ENCODE measurements around the gene HSD11B1. TPM values are rescaled to one million over a fixed set of nuclear protein-coding genes. Genes with fewer than 3 reads are reported as not detected.
A peak's percentile ranks its signal among the peaks of the same experiment; 100 is the strongest.

Gene HSD11B1
- not detected for total RNA-seq (ENCODE audit: unreplicated experiment)
- long read RNA-seq: 0 reads

DNA sequence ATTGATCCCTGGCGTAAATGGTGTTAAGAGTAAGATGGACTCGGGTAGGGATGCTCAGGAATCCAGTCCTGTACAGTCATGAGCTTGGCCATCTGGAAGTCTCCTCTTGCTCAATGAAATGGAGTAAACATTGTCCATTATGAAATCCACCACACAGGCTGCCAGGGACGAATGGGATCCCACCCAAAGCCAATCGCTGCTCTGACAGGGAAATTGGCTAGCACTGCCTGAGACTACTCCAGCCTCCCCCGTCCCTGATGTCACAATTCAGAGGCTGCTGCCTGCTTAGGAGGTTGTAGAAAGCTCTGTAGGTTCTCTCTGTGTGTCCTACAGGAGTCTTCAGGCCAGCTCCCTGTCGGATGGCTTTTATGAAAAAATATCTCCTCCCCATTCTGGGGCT is at the start of gene HSD11B1:
Gene HSD11B1 (plus strand): TSS at position 263 of the 400 bp plus-strand sequence. CDS start 97 bp downstream, at position 360.
- no peaks in the 10 kb centered on the region for H3K4me1 Mint-ChIP-seq (ENCODE audit: low read depth, unreplicated experiment)
- no peaks in the 10 kb centered on the region for H3K9me3 Mint-ChIP-seq (ENCODE audit: unreplicated experiment)
- H3K27me3 Mint-ChIP-seq (ENCODE audit: unreplicated experiment): no peaks in the 10 kb centered on the region
- TF ChIP-seq, protein P1, sequence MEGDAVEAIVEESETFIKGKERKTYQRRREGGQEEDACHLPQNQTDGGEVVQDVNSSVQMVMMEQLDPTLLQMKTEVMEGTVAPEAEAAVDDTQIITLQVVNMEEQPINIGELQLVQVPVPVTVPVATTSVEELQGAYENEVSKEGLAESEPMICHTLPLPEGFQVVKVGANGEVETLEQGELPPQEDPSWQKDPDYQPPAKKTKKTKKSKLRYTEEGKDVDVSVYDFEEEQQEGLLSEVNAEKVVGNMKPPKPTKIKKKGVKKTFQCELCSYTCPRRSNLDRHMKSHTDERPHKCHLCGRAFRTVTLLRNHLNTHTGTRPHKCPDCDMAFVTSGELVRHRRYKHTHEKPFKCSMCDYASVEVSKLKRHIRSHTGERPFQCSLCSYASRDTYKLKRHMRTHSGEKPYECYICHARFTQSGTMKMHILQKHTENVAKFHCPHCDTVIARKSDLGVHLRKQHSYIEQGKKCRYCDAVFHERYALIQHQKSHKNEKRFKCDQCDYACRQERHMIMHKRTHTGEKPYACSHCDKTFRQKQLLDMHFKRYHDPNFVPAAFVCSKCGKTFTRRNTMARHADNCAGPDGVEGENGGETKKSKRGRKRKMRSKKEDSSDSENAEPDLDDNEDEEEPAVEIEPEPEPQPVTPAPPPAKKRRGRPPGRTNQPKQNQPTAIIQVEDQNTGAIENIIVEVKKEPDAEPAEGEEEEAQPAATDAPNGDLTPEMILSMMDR (IDR thresholded peaks at IDR 0.05; ENCODE audit: partially characterized antibody, unreplicated experiment): no peak
- no peak for DNase-seq
- H3K27ac Mint-ChIP-seq (ENCODE audit: unreplicated experiment): no peak within 1 kb of the TSS
- no peaks in the 10 kb centered on the region for H3K36me3 Mint-ChIP-seq (ENCODE audit: unreplicated experiment)
- no peak within 1 kb of the TSS for H3K4me3 Mint-ChIP-seq (ENCODE audit: unreplicated experiment)

DNA sequence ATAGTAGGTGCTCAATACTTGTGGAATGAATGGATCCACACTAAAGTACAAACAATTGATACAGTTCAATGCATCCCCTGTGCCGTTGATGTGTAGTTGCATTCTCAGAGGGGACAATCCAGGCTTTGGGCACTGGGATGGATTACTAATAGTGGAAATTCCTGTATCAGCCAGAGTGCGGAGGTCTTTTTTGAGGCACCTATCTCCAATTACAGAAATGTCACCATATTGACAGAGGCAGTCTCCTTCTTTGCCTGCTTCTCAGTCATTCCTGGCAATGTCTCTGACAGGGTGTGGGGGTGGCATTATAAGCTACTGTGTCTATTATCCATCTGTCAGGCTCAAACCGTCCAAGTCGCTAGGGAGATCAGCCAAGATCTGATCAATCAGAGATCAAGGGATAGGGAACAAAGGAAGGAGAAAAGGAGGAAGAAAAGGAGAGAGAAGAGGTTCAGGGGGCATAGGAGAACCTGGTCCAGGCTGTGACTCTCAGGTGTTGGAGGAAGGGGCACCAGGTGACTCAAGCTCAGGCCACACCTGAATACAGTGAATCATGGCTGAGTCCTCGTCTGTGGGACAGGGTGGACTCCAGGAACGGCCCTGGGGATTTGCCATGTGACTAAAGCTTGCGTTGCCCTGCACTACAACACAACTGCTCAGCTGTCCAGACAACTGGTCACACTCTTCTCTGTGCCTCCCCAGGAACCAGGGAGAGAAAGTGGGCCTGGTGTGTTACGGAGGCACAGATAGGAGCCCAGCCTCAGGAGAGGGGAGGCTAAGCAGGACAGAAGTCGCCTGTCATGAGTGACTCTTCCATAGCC is 49.0 kb upstream of the HSD11B1 start:
- Mint-ChIP-seq H3K27ac (ENCODE audit: unreplicated experiment) (no peak overlapping the region), H3K4me1 (ENCODE audit: low read depth, unreplicated experiment) (peaks cover 24% of the 10 kb centered on the region), H3K36me3 (ENCODE audit: unreplicated experiment) (no peaks in the 10 kb centered on the region), H3K27me3 (ENCODE audit: unreplicated experiment) (peaks cover 5% of the 10 kb centered on the region), H3K9me3 (ENCODE audit: unreplicated experiment) (peaks cover 3% of the 10 kb centered on the region), H3K4me3 (ENCODE audit: unreplicated experiment) (no peak overlapping the region)
- TF ChIP-seq, protein P1 (IDR thresholded peaks at IDR 0.05; ENCODE audit: partially characterized antibody, unreplicated experiment): no peak
- DNase-seq: no peak

DNA sequence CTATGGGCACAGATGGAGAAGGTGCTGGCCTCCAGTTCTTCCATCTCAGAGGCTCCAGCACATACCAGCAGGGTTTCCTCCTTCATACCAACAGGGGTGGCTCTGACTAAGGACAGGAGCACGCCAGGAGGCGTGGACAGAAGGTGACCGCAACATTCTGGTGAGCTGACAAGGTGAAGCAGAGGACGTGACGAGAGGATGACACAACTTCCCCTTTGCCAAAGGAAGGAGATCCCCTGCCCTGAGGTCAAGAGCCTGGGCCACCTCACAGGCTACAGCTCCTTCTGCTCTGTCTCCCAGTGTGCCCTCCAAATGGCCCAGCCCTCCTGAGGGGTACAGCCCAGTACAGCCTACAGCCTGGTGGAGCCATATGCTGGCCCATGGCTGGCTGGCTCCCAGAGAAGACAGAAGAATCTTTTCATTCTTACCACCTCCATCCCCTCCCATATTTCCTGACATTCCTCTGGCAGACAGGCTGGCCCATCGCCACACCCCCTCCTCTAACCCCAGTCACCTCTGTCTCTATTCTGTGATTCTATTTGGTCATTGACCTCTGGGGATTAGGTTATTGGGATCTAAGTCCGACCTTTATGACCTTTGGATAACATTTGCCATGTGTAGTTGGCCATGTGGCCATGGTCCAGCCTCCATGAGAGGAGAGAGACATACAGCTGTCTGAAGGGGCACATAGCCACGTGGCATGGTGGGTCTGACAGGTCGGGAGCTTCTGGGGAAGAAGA is 47.3 kb upstream of the HSD11B1 start:
- H3K9me3 Mint-ChIP-seq (ENCODE audit: unreplicated experiment): peaks cover 3% of the 10 kb centered on the region
- H3K36me3 Mint-ChIP-seq (ENCODE audit: unreplicated experiment): no peaks in the 10 kb centered on the region
- H3K4me3 Mint-ChIP-seq (ENCODE audit: unreplicated experiment): no peak overlapping the region
- H3K4me1 Mint-ChIP-seq (ENCODE audit: low read depth, unreplicated experiment): peaks cover 21% of the 10 kb centered on the region
- H3K27ac Mint-ChIP-seq (ENCODE audit: unreplicated experiment): peak overlapping the region; percentile 13
- H3K27me3 Mint-ChIP-seq (ENCODE audit: unreplicated experiment): peaks cover 2% of the 10 kb centered on the region
- TF ChIP-seq, protein P1 (IDR thresholded peaks at IDR 0.05; ENCODE audit: partially characterized antibody, unreplicated experiment): no peak
- DNase-seq: no peak

DNA sequence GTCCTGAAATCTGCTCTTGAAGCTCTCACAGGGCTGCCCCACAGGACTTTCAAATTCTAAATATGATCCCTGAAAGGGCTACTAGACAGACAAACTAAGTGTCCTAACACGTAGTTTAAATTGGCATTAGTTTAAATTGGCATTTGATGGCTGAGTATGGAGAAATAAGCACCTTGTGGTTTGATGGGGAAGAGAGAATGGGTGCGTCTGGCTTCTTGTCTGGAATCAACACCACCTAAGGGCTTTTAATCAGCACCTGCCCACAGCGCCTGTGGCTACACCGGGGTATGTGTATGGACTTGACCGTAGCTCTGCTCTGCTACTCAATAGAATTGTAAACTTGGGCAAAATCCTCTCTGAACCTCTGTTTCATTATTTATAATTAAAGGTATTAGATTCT is 46.7 kb upstream of the HSD11B1 start:
- no peaks in the 10 kb centered on the region for H3K36me3 Mint-ChIP-seq (ENCODE audit: unreplicated experiment)
- TF ChIP-seq, protein P1 (IDR thresholded peaks at IDR 0.05; ENCODE audit: partially characterized antibody, unreplicated experiment): no peak
- peak overlapping the region; percentile 13 for H3K27ac Mint-ChIP-seq (ENCODE audit: unreplicated experiment)
- no peaks in the 10 kb centered on the region for H3K27me3 Mint-ChIP-seq (ENCODE audit: unreplicated experiment)
- H3K4me3 Mint-ChIP-seq (ENCODE audit: unreplicated experiment): no peak overlapping the region
- peaks cover 3% of the 10 kb centered on the region for H3K9me3 Mint-ChIP-seq (ENCODE audit: unreplicated experiment)
- H3K4me1 Mint-ChIP-seq (ENCODE audit: low read depth, unreplicated experiment): peaks cover 21% of the 10 kb centered on the region
- DNase-seq: no peak

All from glutamatergic neuron (in vitro differentiated cells).